SK-N-SH treated with all-trans-retinoic acid at 6 μM for 48 hours (cell line): ENCODE measurements around the gene HTR1D.

Source experiments
- ARNTL ChIP-seq: fragments of 450-650 bp; formaldehyde crosslinking; IDR thresholded peaks from 2 replicates; pipeline ENCODE4 v1.5.0; 2020; ENCODE audit warnings: low read depth, mild to moderate bottlenecking, moderate library complexity, borderline replicate concordance
- BACH2 ChIP-seq: fragments of 250-450 bp; sonication (Bioruptor Pico); IDR thresholded peaks from 2 replicates; pipeline ENCODE4 v1.9.0; 2021; ENCODE audit warnings: mild to moderate bottlenecking, borderline replicate concordance
- CREB5 ChIP-seq: fragments of 250-450 bp; sonication (Bioruptor Pico); IDR thresholded peaks from 2 replicates; pipeline ENCODE4 v1.5.1; 2020; ENCODE audit warnings: low read depth, mild to moderate bottlenecking, moderate library complexity
- CSRNP3 ChIP-seq: fragments of 250-450 bp; sonication (Bioruptor Pico); IDR thresholded peaks from 2 replicates; pipeline ENCODE4 v1.5.1; 2021; ENCODE audit warnings: mild to moderate bottlenecking, moderate library complexity
- GLIS3 ChIP-seq: fragments of 250-450 bp; sonication (Bioruptor Pico); IDR thresholded peaks from 2 replicates; pipeline ENCODE4 v1.5.0; 2020; ENCODE audit warnings: mild to moderate bottlenecking, moderate library complexity
- PATZ1 ChIP-seq: fragments of 250-450 bp; sonication (Bioruptor Pico); IDR thresholded peaks from 2 replicates; pipeline ENCODE4 v1.8.0; 2020; ENCODE audit warnings: mild to moderate bottlenecking, moderate library complexity, borderline replicate concordance
- PPARA ChIP-seq: fragments of 250-450 bp; sonication (Bioruptor Pico); IDR thresholded peaks from 2 replicates; pipeline ENCODE4 v1.5.0; 2020; ENCODE audit warnings: mild to moderate bottlenecking, borderline replicate concordance
- RARB ChIP-seq: fragments of 250-450 bp; sonication (Bioruptor Pico); IDR thresholded peaks from 2 replicates; pipeline ENCODE4 v1.8.0; 2021; ENCODE audit warnings: mild to moderate bottlenecking, moderate library complexity
- TCF4 ChIP-seq: fragments of 250-450 bp; sonication (Bioruptor Pico); IDR thresholded peaks from 2 replicates; pipeline ENCODE4 v1.8.0; 2021; ENCODE audit warnings: mild to moderate bottlenecking, moderate library complexity, borderline replicate concordance
- ZC3H10 ChIP-seq: fragments of 250-450 bp; sonication (Bioruptor Pico); IDR thresholded peaks from 2 replicates; pipeline ENCODE4 v1.5.1; 2021; ENCODE audit warnings: mild to moderate bottlenecking, moderate library complexity
- ZFP3 ChIP-seq: fragments of 250-450 bp; sonication (Bioruptor Pico); IDR thresholded peaks from 2 replicates; pipeline ENCODE4 v1.5.0; 2020; ENCODE audit warnings: mild to moderate bottlenecking, moderate library complexity
- ZFP30 ChIP-seq: fragments of 450-650 bp; formaldehyde crosslinking; IDR thresholded peaks from 2 replicates; pipeline ENCODE4 v1.5.0; 2022; ENCODE audit warnings: mild to moderate bottlenecking, moderate library complexity
- ZNF70 ChIP-seq: fragments of 450-650 bp; formaldehyde crosslinking; IDR thresholded peaks from 2 replicates; pipeline ENCODE4 v1.5.0; 2020; ENCODE audit warnings: mild to moderate bottlenecking, moderate library complexity
- ZNF8 ChIP-seq: fragments of 450-650 bp; formaldehyde crosslinking; IDR thresholded peaks from 2 replicates; pipeline ENCODE4 v1.5.0; 2020; ENCODE audit warnings: mild to moderate bottlenecking, moderate library complexity

- TF ChIP-seq ARNTL (CRISPR knock-in tag) (no peak), RARB (CRISPR knock-in tag) (no peak), PATZ1 (CRISPR knock-in tag) (no peak), ZFP30 (CRISPR knock-in tag) (no peak), CSRNP3 (no peak), TCF4 (CRISPR knock-in tag) (no peak), BACH2 (no peak), ZNF8 (CRISPR knock-in tag) (no peak), CREB5 (no peak), ZNF70 (CRISPR knock-in tag) (no peak), ZFP3 (CRISPR knock-in tag) (no peak), GLIS3 (CRISPR knock-in tag) (no peak), PPARA (CRISPR knock-in tag) (no peak), ZC3H10 (CRISPR knock-in tag) (no peak)
Measured at GRCh38 chr1:23150742-23151141, 66.6 kb downstream of the HTR1D start.
